Ectodermal cell (in vitro differentiated cells): ENCODE measurements around the gene RGS6.

Experiments used
- H3K27ac ChIP-seq: 2 replicates; pipeline ENCODE4 v1.7.0; 2013; ENCODE audit warnings: mild to moderate bottlenecking, low read depth, low read length; ENCODE audit not compliant: insufficient read depth, poor library complexity, severe bottlenecking
- H3K27me3 ChIP-seq: 2 replicates; pipeline ENCODE4 v1.7.0; 2013; ENCODE audit warnings: mild to moderate bottlenecking, low read length; ENCODE audit not compliant: insufficient read depth, control insufficient read depth, poor library complexity, severe bottlenecking
- H3K36me3 ChIP-seq: one replicate; pipeline ENCODE4 v1.7.0; 2013; ENCODE audit warnings: low read length; ENCODE audit not compliant: control insufficient read depth, insufficient read depth
- H3K4me1 ChIP-seq: one replicate; pipeline ENCODE4 v1.7.0; 2013; ENCODE audit warnings: low read length; ENCODE audit not compliant: control insufficient read depth, insufficient read depth
- H3K4me3 ChIP-seq: 2 replicates; pipeline ENCODE4 v1.7.0; 2013; ENCODE audit warnings: low read depth, low read length, control low read depth; ENCODE audit not compliant: insufficient read depth
- H3K9me3 ChIP-seq: 2 replicates; pipeline ENCODE4 v1.7.0; 2013; ENCODE audit warnings: mild to moderate bottlenecking, low read length, moderate library complexity; ENCODE audit not compliant: control insufficient read depth
- WGBS, 2 experiments: methylation state at CpG; one replicate each; pipeline ENCODE4 v1.1.7; 2013; ENCODE audit warnings: missing lambda C conversion rate in 2 of 2; 5-methylcytosine and 5-hydroxymethylcytosine counted together

Gene RGS6

DNA sequence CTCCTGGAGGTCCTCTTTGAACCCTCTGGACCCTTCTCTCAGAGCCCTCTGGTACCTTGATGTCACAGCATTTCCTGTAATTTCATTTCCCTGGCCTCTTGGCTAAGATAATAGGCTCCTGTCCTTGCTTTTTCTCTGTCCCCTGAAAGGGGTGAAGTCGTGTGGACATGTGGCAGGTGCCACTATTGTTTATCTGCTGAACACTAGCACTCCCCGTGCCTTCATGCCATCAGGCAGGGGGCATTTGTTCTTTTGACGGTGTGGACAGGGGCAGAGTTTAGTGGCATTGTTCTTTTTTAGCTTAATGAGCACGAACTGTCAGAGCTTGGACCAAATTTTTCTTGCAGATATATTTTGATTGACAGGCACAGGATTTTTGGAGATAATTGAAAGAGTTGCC lies 166.0 kb downstream of the RGS6 start:
- Histone ChIP-seq H3K27me3 (no peaks in the 10 kb centered on the region), H3K27ac (no peak overlapping the region), H3K9me3 (no peaks in the 10 kb centered on the region), H3K36me3 (no peaks in the 10 kb centered on the region), H3K4me1 (peaks cover 9% of the 10 kb centered on the region), H3K4me3 (no peak overlapping the region)
- 39 to 51% methylated on average over 4 of the region's 4 CpGs for WGBS, 2 experiments

DNA sequence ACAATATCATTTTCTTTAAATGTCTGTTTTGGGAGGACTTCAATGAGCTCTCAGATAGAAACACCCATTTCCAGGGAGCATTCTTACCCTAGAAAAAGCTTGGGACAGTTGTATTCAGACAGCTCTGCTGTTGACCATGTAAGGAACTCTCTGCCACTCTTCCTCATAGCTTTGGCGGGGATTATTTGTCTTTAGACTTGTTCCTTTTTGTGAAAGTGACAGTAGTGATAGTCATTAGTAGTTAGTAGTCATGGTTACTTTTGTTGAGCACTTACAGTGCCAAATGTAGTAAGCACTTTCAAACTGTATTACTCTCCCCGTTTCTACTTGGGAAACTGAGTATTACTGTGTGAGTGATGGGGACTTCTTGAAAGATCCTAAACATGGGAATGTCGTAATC lies 167.3 kb downstream of the RGS6 start:
- 83 to 91% methylated on average over 3 of the region's 3 CpGs for WGBS, 2 experiments
- no peaks in the 10 kb centered on the region for H3K36me3 ChIP-seq
- no peaks in the 10 kb centered on the region for H3K9me3 ChIP-seq
- H3K4me1 ChIP-seq = peaks cover 9% of the 10 kb centered on the region
- H3K4me3 ChIP-seq = no peak overlapping the region
- no peak overlapping the region for H3K27ac ChIP-seq
- no peaks in the 10 kb centered on the region for H3K27me3 ChIP-seq

DNA sequence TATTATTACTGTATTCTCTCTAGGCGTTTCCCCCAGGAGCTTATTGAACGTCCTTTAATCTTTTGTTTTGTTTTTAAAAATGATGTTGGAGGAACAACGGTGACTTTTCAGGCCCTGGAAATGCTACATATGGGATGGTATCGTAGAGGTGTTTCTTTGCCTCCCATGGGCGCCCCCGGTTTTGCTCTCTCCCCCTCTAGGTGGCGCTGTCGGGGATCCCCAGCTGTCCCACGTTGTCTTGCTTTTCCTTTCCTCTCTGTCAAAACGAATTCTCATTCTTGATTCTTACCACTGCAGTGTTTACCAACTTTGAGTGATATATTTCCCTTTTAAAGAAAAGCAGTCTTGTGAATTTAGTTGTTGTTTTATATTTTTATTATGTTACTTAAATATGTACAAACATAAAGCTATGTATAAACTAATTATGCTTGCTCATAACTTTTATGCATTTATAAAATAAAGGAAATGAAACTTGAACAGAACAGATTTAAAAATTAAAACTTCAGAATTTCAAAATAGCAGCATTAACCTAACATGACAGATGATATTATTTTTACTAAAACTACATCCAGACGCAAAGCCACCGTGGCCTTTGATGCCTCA lies 171.9 kb downstream of the RGS6 start:
- WGBS, 2 experiments = 53 to 56% methylated on average over 11 to 12 of the region's 12 CpGs
- Histone ChIP-seq H3K4me3 (no peak overlapping the region), H3K4me1 (no peaks in the 10 kb centered on the region), H3K27ac (no peak overlapping the region), H3K9me3 (no peaks in the 10 kb centered on the region), H3K27me3 (no peaks in the 10 kb centered on the region), H3K36me3 (no peaks in the 10 kb centered on the region)

GRCh38 chr14:72111911-72112310 lies 179.7 kb downstream of the RGS6 start:
- H3K27me3 ChIP-seq = no peaks in the 10 kb centered on the region
- peaks cover 3% of the 10 kb centered on the region for H3K4me1 ChIP-seq
- H3K4me3 ChIP-seq = no peak overlapping the region
- no peak overlapping the region for H3K27ac ChIP-seq
- H3K9me3 ChIP-seq = no peaks in the 10 kb centered on the region
- H3K36me3 ChIP-seq = no peaks in the 10 kb centered on the region
- 86 to 91% methylated on average over 7 of the region's 7 CpGs for WGBS, 2 experiments

DNA sequence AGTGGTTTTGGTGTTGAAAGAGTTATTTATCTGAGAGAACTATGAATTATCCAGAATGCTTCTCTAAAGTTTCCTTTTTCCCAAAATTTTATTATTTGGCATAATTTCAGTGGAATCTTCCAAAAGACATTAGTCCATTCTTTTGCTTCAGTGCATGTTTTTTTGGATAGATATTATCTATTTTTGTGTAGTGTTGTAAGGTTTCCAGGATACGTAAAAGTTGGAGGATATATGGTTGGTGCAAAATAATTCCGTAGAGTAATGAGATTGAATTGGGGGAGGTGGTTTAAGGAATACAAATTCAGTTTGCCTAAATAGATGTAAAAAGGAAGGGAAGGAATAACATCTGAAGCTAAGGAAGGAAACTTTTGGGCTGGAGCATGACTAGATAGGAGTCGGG lies 186.6 kb downstream of the RGS6 start:
- WGBS, 2 experiments = 94 to 95% methylated on average over 3 of the region's 3 CpGs

GRCh38 chr14:72120315-72120714 lies 188.1 kb downstream of the RGS6 start:
- H3K4me3 ChIP-seq = no peak overlapping the region
- no peaks in the 10 kb centered on the region for H3K27me3 ChIP-seq
- H3K27ac ChIP-seq = no peak overlapping the region
- H3K4me1 ChIP-seq = peaks cover 4% of the 10 kb centered on the region
- no peaks in the 10 kb centered on the region for H3K9me3 ChIP-seq
- H3K36me3 ChIP-seq = no peaks in the 10 kb centered on the region
- WGBS, 2 experiments = 93 to 94% methylated on average over 3 of the region's 3 CpGs

More for the DNA sequence above, 186.6 kb downstream of the RGS6 start:
- no peaks in the 10 kb centered on the region for H3K36me3 ChIP-seq
- no peaks in the 10 kb centered on the region for H3K9me3 ChIP-seq
- H3K27me3 ChIP-seq = no peaks in the 10 kb centered on the region
- peaks cover 6% of the 10 kb centered on the region for H3K4me1 ChIP-seq
- no peak overlapping the region for H3K27ac ChIP-seq
- no peak overlapping the region for H3K4me3 ChIP-seq

DNA sequence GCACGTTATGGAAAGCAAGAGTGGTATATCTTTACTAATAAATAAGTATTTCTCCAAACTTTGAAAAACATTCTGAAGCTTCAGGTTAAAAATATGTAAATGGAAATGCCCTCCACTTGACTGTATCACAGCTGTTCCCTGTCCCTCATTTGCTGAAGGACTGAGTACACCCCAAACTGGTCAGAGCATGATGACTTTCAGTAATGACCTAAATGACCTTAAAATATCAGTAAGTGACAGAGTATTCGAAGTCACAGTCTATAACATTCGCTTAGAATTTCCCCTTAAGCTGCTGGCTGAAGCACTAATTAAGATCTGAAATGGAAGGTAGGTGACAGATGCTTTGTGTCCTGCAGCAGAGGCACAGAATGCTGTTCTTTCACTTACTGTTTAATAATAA lies 191.5 kb downstream of the RGS6 start:
- no peak overlapping the region for H3K4me3 ChIP-seq
- no peaks in the 10 kb centered on the region for H3K4me1 ChIP-seq
- H3K27me3 ChIP-seq = no peaks in the 10 kb centered on the region
- no peak overlapping the region for H3K27ac ChIP-seq
- H3K9me3 ChIP-seq = no peaks in the 10 kb centered on the region
- 42% methylated on average over 2 of the region's 3 CpGs; no CpG with 5 or more reads in 1 of the 2 experiments for WGBS, 2 experiments
- H3K36me3 ChIP-seq = no peaks in the 10 kb centered on the region

GRCh38 chr14:72124171-72124570 lies 191.9 kb downstream of the RGS6 start:
- H3K4me1 ChIP-seq = no peaks in the 10 kb centered on the region
- H3K27me3 ChIP-seq = no peaks in the 10 kb centered on the region
- no peaks in the 10 kb centered on the region for H3K36me3 ChIP-seq
- H3K9me3 ChIP-seq = no peaks in the 10 kb centered on the region
- no peak overlapping the region for H3K4me3 ChIP-seq
- no peak overlapping the region for H3K27ac ChIP-seq
- WGBS, 2 experiments = 84 to 88% methylated on average over 3 of the region's 4 CpGs

- Histone ChIP-seq H3K27ac (no peak overlapping the region), H3K4me3 (no peak overlapping the region), H3K9me3 (no peaks in the 10 kb centered on the region), H3K36me3 (no peaks in the 10 kb centered on the region), H3K27me3 (no peaks in the 10 kb centered on the region), H3K4me1 (no peaks in the 10 kb centered on the region)
- 100% methylated on average over 1 of the region's 1 CpG for WGBS, 2 experiments
Observed at GRCh38 chr14:72126091-72126490, 193.9 kb downstream of the RGS6 start.

- no peak overlapping the region for H3K4me3 ChIP-seq
- 86 to 90% methylated on average over 1 of the region's 2 CpGs for WGBS, 2 experiments
Observed at GRCh38 chr14:72126561-72126960, 194.3 kb downstream of the RGS6 start.

DNA sequence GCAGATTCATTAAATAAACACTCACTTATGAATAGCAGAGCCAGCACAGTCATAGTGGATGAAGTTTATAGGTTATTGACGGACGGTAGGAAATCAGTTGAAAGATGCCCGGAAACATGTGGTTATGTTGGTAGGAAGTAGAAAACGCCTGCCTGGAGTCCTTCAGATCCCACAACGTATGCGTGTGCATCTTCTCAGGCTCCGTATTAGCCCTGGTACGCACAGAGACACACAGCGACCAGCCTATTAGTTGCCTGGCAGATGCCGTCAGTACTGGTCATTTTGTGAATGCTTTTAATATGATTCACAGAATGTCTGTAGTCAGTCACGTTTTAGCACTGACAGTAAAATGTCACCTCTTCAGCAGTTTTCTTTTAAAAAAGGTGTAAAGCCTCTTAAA lies 196.4 kb downstream of the RGS6 start:
- H3K4me3 ChIP-seq = no peak overlapping the region
- 85 to 87% methylated on average over 11 of the region's 11 CpGs for WGBS, 2 experiments
- no peaks in the 10 kb centered on the region for H3K36me3 ChIP-seq
- H3K9me3 ChIP-seq = no peaks in the 10 kb centered on the region
- H3K4me1 ChIP-seq = no peaks in the 10 kb centered on the region
- no peaks in the 10 kb centered on the region for H3K27me3 ChIP-seq
- H3K27ac ChIP-seq = no peak overlapping the region

More at GRCh38 chr14:72126561-72126960, 194.3 kb downstream of the RGS6 start:
- Histone ChIP-seq H3K27ac (no peak overlapping the region), H3K27me3 (no peaks in the 10 kb centered on the region), H3K36me3 (no peaks in the 10 kb centered on the region), H3K4me1 (no peaks in the 10 kb centered on the region), H3K9me3 (no peaks in the 10 kb centered on the region)
